GM18498 (cell line): Measurements from ENCODE around the gene IGF2BP1.
"Not testable (repeated sequence)": the region's sequence is repeated elsewhere in the genome, so short reads cannot be mapped to it uniquely, and the experiment has no call there.

Source experiments
- ATAC-seq: cut with Tn5 transposase; IDR thresholded peaks from one replicate; pipeline ENCODE4 v1.9.1; 2021; ENCODE audit warnings: mild to moderate bottlenecking, moderate library complexity; ENCODE audit not compliant: unreplicated experiment

The IGF2BP1 gene

GRCh38 chr17:49018116-49018612 lies 21.0 kb downstream of the IGF2BP1 start:
- ATAC-seq = no peak

- no peak for ATAC-seq
Observed at GRCh38 chr17:49018748-49019147, 21.6 kb downstream of the IGF2BP1 start.

GRCh38 chr17:49020609-49021008 lies 23.4 kb downstream of the IGF2BP1 start:
- ATAC-seq = no peak

DNA sequence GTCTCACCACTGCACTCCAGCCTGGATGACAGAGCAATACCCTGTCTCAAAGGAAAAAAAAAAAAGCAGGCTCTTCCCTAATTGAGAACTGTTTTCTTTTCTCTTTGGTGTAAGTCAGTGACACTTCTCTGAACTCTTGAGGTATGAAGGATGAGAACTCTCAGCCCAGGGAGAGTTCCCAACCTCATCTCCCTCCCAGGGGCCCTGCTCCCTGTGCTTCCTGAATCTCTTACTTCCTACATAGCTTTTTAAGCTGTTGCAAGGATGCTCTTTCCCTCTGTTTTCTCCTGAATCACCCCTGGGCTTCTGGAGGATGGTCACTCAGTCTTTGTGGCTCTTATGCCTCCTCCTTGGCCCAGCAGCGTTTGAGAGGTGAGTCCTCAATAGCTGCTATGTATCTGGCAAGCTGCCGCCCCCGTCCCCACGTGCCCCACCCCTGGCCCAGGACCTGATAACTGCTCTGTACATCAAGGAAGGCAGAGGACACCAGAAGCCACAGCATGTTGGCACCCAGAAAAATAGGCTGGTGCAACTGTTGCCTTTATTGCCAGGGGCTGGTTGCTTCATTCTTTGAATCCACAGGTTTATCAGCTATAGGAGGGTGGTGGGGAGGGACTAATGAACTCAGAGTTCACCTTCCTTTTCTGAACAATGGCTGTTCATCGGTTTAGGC lies 24.0 kb downstream of the IGF2BP1 start:
- ATAC-seq = no peak

- ATAC-seq = no peak
Observed at GRCh38 chr17:49021768-49022103, 24.6 kb downstream of the IGF2BP1 start.

GRCh38 chr17:49022391-49022941 lies 25.3 kb downstream of the IGF2BP1 start:
- no peak for ATAC-seq

GRCh38 chr17:49024523-49024922 lies 27.3 kb downstream of the IGF2BP1 start:
- ATAC-seq = no peak

GRCh38 chr17:49026447-49026846 lies 29.3 kb downstream of the IGF2BP1 start:
- not testable (repeated sequence) for ATAC-seq

DNA sequence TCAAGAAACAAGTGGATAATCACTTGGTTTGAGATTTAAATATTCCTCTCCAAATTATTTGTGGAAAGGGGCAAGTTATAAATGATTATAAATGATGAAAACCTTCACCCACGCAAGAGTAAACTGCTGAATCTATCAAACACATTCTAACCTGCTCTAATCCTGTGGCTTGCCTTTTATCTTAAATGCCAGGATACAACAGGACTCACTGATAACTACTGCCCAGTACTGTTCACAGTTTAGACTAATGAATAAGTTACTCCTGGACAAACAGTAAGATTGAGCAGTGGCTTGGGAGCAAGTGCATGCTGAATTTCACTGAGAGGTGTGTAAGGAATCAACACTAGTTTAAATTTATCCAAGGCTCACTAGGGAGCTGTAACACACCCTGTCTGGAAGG lies 31.1 kb downstream of the IGF2BP1 start:
- no peak for ATAC-seq

GRCh38 chr17:49029801-49030200 lies 32.6 kb downstream of the IGF2BP1 start:
- no peak for ATAC-seq

GRCh38 chr17:49031965-49032928 lies 35.1 kb downstream of the IGF2BP1 start:
- ATAC-seq = no peak

GRCh38 chr17:49035470-49036269 lies 38.5 kb downstream of the IGF2BP1 start:
- ATAC-seq = no peak

- ATAC-seq = no peak
Observed at GRCh38 chr17:49036270-49036626, 39.1 kb downstream of the IGF2BP1 start.

DNA sequence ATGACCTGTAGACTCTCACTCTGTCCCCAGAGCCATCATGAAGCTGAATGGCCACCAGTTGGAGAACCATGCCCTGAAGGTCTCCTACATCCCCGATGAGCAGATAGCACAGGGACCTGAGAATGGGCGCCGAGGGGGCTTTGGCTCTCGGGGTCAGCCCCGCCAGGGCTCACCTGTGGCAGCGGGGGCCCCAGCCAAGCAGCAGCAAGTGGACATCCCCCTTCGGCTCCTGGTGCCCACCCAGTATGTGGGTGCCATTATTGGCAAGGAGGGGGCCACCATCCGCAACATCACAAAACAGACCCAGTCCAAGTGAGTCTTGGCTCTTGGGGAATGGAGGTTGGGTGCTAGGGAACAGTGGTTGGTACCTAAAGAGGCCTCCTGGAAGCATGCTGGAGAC lies 41.0 kb downstream of the IGF2BP1 start:
- ATAC-seq = no peak

DNA sequence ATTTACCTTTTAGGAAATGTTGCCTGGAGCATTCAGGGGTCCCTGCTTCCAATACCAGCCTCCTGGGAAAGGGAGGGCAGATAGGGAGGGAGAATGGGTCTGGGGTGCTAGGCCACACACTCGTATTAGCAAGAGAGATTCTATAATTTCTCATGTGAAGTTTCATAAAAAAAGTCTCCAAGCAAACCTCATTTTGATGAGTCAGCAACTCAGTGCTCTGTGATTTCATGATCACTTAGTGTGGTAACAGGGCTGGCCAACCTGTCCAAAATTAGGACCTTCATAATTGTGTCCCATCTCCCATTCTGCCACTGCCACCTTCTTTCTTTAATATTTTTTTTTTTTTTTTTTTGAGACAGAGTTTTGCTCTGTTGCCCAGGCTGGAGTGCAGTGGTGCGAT lies 41.4 kb downstream of the IGF2BP1 start:
- no peak for ATAC-seq

- not testable (repeated sequence) for ATAC-seq
Observed at GRCh38 chr17:49039518-49039917, 42.3 kb downstream of the IGF2BP1 start.

- no peak for ATAC-seq
Observed at GRCh38 chr17:49041527-49041926, 44.3 kb downstream of the IGF2BP1 start.

DNA sequence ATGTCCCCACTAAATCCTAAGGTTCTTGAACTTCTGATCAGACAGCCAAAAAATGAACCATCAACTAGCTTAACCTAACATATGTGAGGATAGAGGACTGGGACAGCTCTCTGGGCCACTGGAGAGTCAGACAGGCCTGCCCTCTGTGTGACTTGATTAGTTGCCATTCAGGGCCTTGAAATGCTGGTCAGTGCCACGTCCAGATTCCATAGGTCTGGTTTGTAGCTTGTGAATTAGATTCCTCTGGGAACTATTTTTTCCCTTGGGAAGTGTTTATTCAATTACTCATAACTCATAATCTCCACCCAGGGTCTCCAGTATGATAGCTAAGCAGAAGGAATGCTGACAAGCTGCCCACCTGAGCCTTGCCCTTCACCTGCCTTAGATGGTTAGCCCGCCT lies 48.2 kb downstream of the IGF2BP1 start:
- no peak for ATAC-seq

DNA sequence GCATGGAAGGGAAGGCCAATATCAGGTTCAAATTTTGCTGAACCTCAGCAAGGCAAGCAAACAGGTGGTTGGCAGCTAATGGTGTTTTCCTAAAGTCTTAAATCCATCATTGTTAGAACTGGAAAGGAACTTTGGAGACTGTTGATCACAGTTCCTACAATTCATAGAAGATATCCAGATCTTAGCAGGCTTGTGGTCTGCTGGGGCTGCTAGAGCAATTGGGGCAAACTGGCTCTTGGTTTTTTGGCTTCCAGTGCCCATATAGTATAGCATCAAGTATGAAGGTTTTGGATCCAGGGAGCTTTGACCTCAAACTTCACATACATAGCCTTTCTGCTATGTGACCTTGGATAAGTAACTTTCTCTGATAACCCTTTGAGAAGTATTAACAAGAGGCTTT lies 49.7 kb downstream of the IGF2BP1 start:
- ATAC-seq = no peak

DNA sequence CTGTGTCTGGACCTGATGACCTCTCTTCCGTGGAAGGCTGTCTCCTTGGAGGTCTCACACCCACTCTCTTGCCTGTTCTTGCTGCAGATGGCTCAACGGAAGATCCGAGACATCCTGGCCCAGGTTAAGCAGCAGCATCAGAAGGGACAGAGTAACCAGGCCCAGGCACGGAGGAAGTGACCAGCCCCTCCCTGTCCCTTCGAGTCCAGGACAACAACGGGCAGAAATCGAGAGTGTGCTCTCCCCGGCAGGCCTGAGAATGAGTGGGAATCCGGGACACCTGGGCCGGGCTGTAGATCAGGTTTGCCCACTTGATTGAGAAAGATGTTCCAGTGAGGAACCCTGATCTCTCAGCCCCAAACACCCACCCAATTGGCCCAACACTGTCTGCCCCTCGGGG lies 52.1 kb downstream of the IGF2BP1 start:
- ATAC-seq = no peak

DNA sequence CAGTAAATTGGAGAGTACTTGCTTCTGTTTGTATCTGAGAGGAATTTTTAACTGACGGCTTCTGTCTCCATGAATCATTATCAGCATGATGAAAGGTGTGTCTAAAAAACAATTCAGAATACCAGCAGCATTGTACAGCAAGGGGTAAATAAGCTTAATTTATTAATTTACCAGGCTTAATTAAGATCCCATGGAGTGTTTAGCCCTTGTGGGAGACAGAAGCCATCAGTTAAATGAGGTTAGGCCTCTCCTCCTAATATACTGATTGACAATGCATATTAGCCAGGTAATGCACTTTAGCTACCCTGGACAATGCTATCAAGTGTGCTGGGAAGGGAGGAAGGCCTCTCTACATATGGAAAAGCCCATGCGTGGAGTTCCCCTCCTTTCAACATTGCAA lies 53.4 kb downstream of the IGF2BP1 start:
- ATAC-seq = no peak
